Gastroesophageal sphincter (tissue), 4 donors: ENCODE results near the gene DPH6. TPM values are rescaled to one million over a fixed set of nuclear protein-coding genes. Genes with fewer than 3 reads are reported as not detected.

Source experiments
- ATAC-seq: fragments of 150-250 bp; one replicate; pipeline ENCODE4 v1.9.1; 2016; ENCODE audit warnings: mild to moderate bottlenecking, moderate library complexity
- H3K27ac ChIP-seq, 4 donors: fragments of 200-600 bp; sonication (generic) in 3 of 4; 1 replicate in 3 of 4; 2 replicates in 1 of 4; pipeline ENCODE4 v1.5.1; 2016 to 2019
- H3K27me3 ChIP-seq: fragments of 200-600 bp; sonication (generic); one replicate; pipeline ENCODE4 v1.5.1; 2019
- H3K36me3 ChIP-seq, 2 donors: fragments of 200-600 bp; sonication (generic); one replicate each; pipeline ENCODE4 v1.5.1; 2019; ENCODE audit warnings: control low read depth in 1 of 2
- H3K4me1 ChIP-seq, 3 donors: fragments of 200-600 bp; sonication (generic); 1 replicate in 2 of 3; 2 replicates in 1 of 3; pipeline ENCODE4 v1.5.1; 2016 to 2019; ENCODE audit warnings: control low read depth in 2 of 3
- H3K4me3 ChIP-seq, 2 donors: fragments of 200-600 bp; sonication (generic); one replicate each; pipeline ENCODE4 v1.5.1; 2019; ENCODE audit warnings: mild to moderate bottlenecking in 1 of 2, moderate library complexity in 1 of 2
- H3K9me3 ChIP-seq, 3 donors: fragments of 200-600 bp; sonication (generic); one replicate each; pipeline ENCODE4 v1.5.1; 2017 to 2019; ENCODE audit warnings: control low read depth in 2 of 3
- EP300 ChIP-seq: sonication (generic); formaldehyde crosslinking; IDR thresholded peaks from one replicate; pipeline ENCODE4 v1.6.1; 2017; ENCODE audit warnings: antibody characterized with exemption, mild to moderate bottlenecking
- POLR2A ChIP-seq, 2 donors: fragments of 450-650 bp; IDR thresholded peaks; one replicate each; pipeline ENCODE4 v1.6.1; 2017; ENCODE audit warnings: antibody characterized with exemption in 2 of 2, mild to moderate bottlenecking in 2 of 2, moderate library complexity in 1 of 2
- POLR2AphosphoS5 ChIP-seq: sonication (generic); formaldehyde crosslinking; IDR thresholded peaks from one replicate; pipeline ENCODE4 v1.6.1; 2017; ENCODE audit warnings: antibody characterized with exemption
- WGBS, 2 donors: methylation state at CpG; one replicate each; pipeline ENCODE4 v1.1.5; 2018; ENCODE audit warnings: low coverage in 1 of 2; 5-methylcytosine and 5-hydroxymethylcytosine counted together
- total RNA-seq, 4 donors: library from RNA; depleted of rRNA; stranded (reverse); fragments of >200 nt; gene quantifications; one replicate each; pipeline ENCODE4 v1.1.0, GENCODE V29; 2016
- TF ChIP-seq, protein P1 (sequence below), 4 experiments: fragments of 200-600 bp in 2 of 4; fragments of 450-650 bp in 2 of 4; sonication (generic) in 1 of 4; IDR thresholded peaks; one replicate each; pipeline ENCODE4 v1.5.1; 2017 to 2019; ENCODE audit warnings: antibody characterized with exemption in 4 of 4, mild to moderate bottlenecking in 2 of 4, moderate library complexity in 2 of 4

DPH6 gene
- total RNA-seq, 4 donors from 2014 or later = 5.4 to 46.2 (median 17.7) TPM

GRCh38 chr15:35546511-35547381 lies 781 bp upstream of the DPH6 start:
- 65 to 67% methylated on average over 9 to 14 of the region's 14 CpGs for WGBS, 2 donors
- peak; percentile 4 for ATAC-seq
- no peak for TF ChIP-seq EP300

GRCh38 chr15:35545316-35545823 lies 595 bp downstream of the DPH6 start:
- Histone ChIP-seq H3K9me3 (no peaks in the 10 kb centered on the region), H3K36me3 (no peaks in the 10 kb centered on the region), H3K27me3 (no peaks in the 10 kb centered on the region), H3K4me3 (peak overlapping the region; percentile 64 to 81), H3K4me1 (peaks cover 11 to 40% (median 14%) of the 10 kb centered on the region in 3 donors), H3K27ac (peak overlapping the region; percentile 89 to 98 (median 94))
- TF ChIP-seq, protein P1, sequence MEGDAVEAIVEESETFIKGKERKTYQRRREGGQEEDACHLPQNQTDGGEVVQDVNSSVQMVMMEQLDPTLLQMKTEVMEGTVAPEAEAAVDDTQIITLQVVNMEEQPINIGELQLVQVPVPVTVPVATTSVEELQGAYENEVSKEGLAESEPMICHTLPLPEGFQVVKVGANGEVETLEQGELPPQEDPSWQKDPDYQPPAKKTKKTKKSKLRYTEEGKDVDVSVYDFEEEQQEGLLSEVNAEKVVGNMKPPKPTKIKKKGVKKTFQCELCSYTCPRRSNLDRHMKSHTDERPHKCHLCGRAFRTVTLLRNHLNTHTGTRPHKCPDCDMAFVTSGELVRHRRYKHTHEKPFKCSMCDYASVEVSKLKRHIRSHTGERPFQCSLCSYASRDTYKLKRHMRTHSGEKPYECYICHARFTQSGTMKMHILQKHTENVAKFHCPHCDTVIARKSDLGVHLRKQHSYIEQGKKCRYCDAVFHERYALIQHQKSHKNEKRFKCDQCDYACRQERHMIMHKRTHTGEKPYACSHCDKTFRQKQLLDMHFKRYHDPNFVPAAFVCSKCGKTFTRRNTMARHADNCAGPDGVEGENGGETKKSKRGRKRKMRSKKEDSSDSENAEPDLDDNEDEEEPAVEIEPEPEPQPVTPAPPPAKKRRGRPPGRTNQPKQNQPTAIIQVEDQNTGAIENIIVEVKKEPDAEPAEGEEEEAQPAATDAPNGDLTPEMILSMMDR (IDR thresholded peaks at IDR 0.05) = no peak
- TF ChIP-seq EP300 (no peak), POLR2A (IDR thresholded peaks at IDR 0.05) (no peak), POLR2AphosphoS5 (no peak)
- ATAC-seq = peak; percentile 37
- 5 to 6% methylated on average over 15 of the region's 15 CpGs for WGBS, 2 donors

More at GRCh38 chr15:35546511-35547381, 781 bp upstream of the DPH6 start:
- Histone ChIP-seq H3K4me3 (peak overlapping the region; percentile 64 to 81), H3K9me3 (no peaks in the 10 kb centered on the region), H3K4me1 (peaks cover 8 to 26% (median 14%) of the 10 kb centered on the region in 3 donors), H3K27me3 (no peaks in the 10 kb centered on the region), H3K36me3 (no peaks in the 10 kb centered on the region), H3K27ac (peak overlapping the region; percentile 89 to 98 (median 94))

GRCh38 chr15:35540885-35541284 lies 5.1 kb downstream of the DPH6 start:
- no peaks in the 10 kb centered on the region for H3K27me3 ChIP-seq
- no peaks in the 10 kb centered on the region for H3K9me3 ChIP-seq
- TF ChIP-seq POLR2AphosphoS5 (peak; percentile 8), POLR2A (IDR thresholded peaks at IDR 0.05) (no peak)
- TF ChIP-seq, protein P1 (IDR thresholded peaks at IDR 0.05) = peak in 1 of 4 experiments; percentile 8
- peak overlapping the region in 3 of 4 donors; percentile 13 to 59 (median 46) for H3K27ac ChIP-seq
- WGBS, 2 donors = 33 to 35% methylated on average over 1 of the region's 1 CpG
- no peak overlapping the region for H3K4me3 ChIP-seq
- no peak for ATAC-seq
- H3K4me1 ChIP-seq = peaks cover 8 to 30% (median 9%) of the 10 kb centered on the region in 3 donors
- peaks cover 0 to 10% of the 10 kb centered on the region in 2 donors for H3K36me3 ChIP-seq

DNA sequence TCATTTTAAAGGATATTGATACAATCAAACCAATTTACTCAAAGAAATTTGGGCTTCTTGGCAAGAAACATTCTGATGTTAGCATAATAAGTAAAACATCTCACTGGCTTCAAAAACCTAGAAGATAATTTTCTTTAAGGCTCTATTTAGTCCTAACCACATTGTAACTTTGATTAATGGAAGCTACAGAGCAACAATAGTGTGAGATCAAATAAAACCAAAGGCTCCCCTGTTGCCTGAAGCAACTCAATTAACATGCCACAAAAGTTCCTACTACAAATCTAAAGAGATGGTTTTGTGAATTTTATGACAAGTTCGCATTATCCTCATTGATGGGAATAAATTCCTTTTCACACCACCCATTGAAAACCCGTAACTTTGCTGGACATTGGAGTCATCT lies 5.9 kb downstream of the DPH6 start:
- WGBS, 2 donors = 88 to 96% methylated on average over 2 of the region's 2 CpGs
- Histone ChIP-seq H3K27me3 (no peaks in the 10 kb centered on the region), H3K4me1 (peaks cover 5 to 25% (median 8%) of the 10 kb centered on the region in 3 donors), H3K9me3 (no peaks in the 10 kb centered on the region), H3K36me3 (peaks cover 0 to 10% of the 10 kb centered on the region in 2 donors), H3K27ac (peak overlapping the region in 3 of 4 donors; percentile 13 to 50 (median 46)), H3K4me3 (no peak overlapping the region)
- TF ChIP-seq POLR2A (IDR thresholded peaks at IDR 0.05) (no peak), POLR2AphosphoS5 (no peak), EP300 (no peak)
- TF ChIP-seq, protein P1 (IDR thresholded peaks at IDR 0.05) = no peak
- ATAC-seq = no peak

DNA sequence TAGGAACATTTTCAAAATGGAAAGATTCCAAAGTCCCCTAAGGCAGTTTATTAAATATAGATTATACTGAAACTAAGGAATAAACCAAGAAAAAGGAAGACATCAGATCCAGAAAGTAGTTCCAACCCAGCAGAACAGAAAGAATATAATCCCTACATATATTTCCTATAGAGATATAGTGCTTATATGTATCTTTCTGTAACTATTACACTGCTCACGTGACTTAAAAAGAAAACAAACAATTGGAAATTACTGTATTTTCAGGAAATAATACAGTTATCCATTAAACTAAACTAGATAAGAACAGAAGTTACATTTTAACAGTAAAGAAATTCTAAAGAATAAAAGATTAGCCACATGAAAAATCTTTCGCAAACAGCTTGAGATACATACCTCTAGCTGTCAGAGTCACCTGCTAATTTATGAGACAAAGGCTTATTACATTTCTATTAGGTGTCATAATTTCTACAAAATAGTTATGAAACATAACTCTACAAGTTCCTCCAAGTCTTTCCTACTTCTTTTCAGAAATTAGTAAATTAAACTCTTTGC lies 10.5 kb downstream of the DPH6 start:
- Histone ChIP-seq H3K27ac (no peak overlapping the region), H3K36me3 (peaks cover 0 to 16% of the 10 kb centered on the region in 2 donors), H3K4me1 (peaks cover 0 to 2% (median 0%) of the 10 kb centered on the region in 3 donors), H3K4me3 (no peak overlapping the region), H3K9me3 (no peaks in the 10 kb centered on the region), H3K27me3 (no peaks in the 10 kb centered on the region)
- WGBS, 2 donors = 48 to 50% methylated on average over 2 of the region's 2 CpGs
- TF ChIP-seq POLR2AphosphoS5 = no peak
- no peak for TF ChIP-seq EP300
- TF ChIP-seq, protein P1 (IDR thresholded peaks at IDR 0.05) = no peak
- no peak for TF ChIP-seq POLR2A (IDR thresholded peaks at IDR 0.05)
- no peak for ATAC-seq
